Calu3 (cell line): ENCODE measurements around the gene TRIM39. TPM values are rescaled to one million over a fixed set of nuclear protein-coding genes. Genes with fewer than 3 reads are reported as not detected.

Source experiments
- BruUV-seq: library from RNA; stranded (reverse); fragments of 400-500 nt; replicated peaks from 2 replicates; lab custom pipeline; 2021; lab: Mats Ljungman, UMichigan
- CTCF ChIA-PET: fragments of 300-600 bp; sonication (Branson Sonifier 250); formaldehyde crosslinking; loops from one replicate; lab custom pipeline; 2022; ENCODE audit warnings: antibody characterized with exemption; lab: Charles Lee
- DNase-seq: peaks from one replicate; pipeline ENCODE4 v3.0.0; 2022
- H3K27ac Mint-ChIP-seq: one replicate; pipeline ENCODE4 v1.8.0; 2022; ENCODE audit warnings: mixed read lengths; ENCODE audit not compliant: unreplicated experiment
- H3K27me3 Mint-ChIP-seq: one replicate; pipeline ENCODE4 v1.8.0; 2022; ENCODE audit warnings: mixed read lengths; ENCODE audit not compliant: unreplicated experiment
- H3K36me3 Mint-ChIP-seq: one replicate; pipeline ENCODE4 v1.8.0; 2022; ENCODE audit warnings: mild to moderate bottlenecking, moderate library complexity, mixed read lengths; ENCODE audit not compliant: insufficient read depth, unreplicated experiment
- H3K4me1 Mint-ChIP-seq: one replicate; pipeline ENCODE4 v1.8.0; 2022; ENCODE audit warnings: mild to moderate bottlenecking, low read depth, mixed read lengths; ENCODE audit not compliant: unreplicated experiment
- H3K4me3 Mint-ChIP-seq: one replicate; pipeline ENCODE4 v1.8.0; 2022; ENCODE audit warnings: mild to moderate bottlenecking, low read depth, moderate library complexity, mixed read lengths; ENCODE audit not compliant: unreplicated experiment
- H3K9me3 Mint-ChIP-seq: one replicate; pipeline ENCODE4 v1.8.0; 2022; ENCODE audit warnings: low read depth, mixed read lengths; ENCODE audit not compliant: unreplicated experiment
- CTCF ChIP-seq: fragments of 200-600 bp; IDR thresholded peaks from one replicate; pipeline ENCODE4 v1.8.0; 2022; ENCODE audit warnings: antibody characterized with exemption; ENCODE audit not compliant: unreplicated experiment
- intact Hi-C: fragments of 100-400 bp; cut with micrococcal nuclease; formaldehyde crosslinking; loops from one replicate; pipeline ENCODE4 v1.10.0; 2022; ENCODE audit not compliant: unreplicated experiment
- total RNA-seq: library from RNA; stranded (reverse); gene quantifications from 2 replicates; pipeline ENCODE4 v1.2.3, GENCODE V29; 2022

The TRIM39 gene
- total RNA-seq, 1 experiment from 2014 or later = 22.0 TPM

- H3K4me3 Mint-ChIP-seq = peak within 1 kb of the TSS; percentile 73
- peaks cover 14% of the 10 kb centered on the region for H3K4me1 Mint-ChIP-seq
- no TSS peak for BruUV-seq
- peaks cover 24% of the 10 kb centered on the region for H3K36me3 Mint-ChIP-seq
- H3K9me3 Mint-ChIP-seq = no peaks in the 10 kb centered on the region
- intact Hi-C loops = no loop called here
- H3K27me3 Mint-ChIP-seq = no peaks in the 10 kb centered on the region
- peak within 1 kb of the TSS; percentile 50 for H3K27ac Mint-ChIP-seq
- CTCF ChIA-PET = no interaction called here
- TF ChIP-seq CTCF = no peak
- peak; percentile 95 for DNase-seq
These were observed 18.3 kb downstream of the TRIM39 start, which contains the start of gene RPP21 for GRCh38 chr6:30344868-30345671. RPP21 (plus strand) TSS chr6:30345156; CDS start chr6:30345172, 16 bp downstream.

- Mint-ChIP-seq H3K27ac (peak overlapping the region; percentile 50), H3K27me3 (no peaks in the 10 kb centered on the region), H3K4me1 (peaks cover 14% of the 10 kb centered on the region), H3K9me3 (no peaks in the 10 kb centered on the region), H3K4me3 (peak overlapping the region; percentile 73), H3K36me3 (peaks cover 24% of the 10 kb centered on the region)
- no peak for DNase-seq
- TSS peak; percentile 85 for BruUV-seq
- intact Hi-C loops = no loop called here
- CTCF ChIA-PET = no interaction called here
- no peak for TF ChIP-seq CTCF
These were observed 19.1 kb downstream of the TRIM39 start for GRCh38 chr6:30345852-30346251.

GRCh38 chr6:30348957-30349356 lies 22.2 kb downstream of the TRIM39 start:
- no peaks in the 10 kb centered on the region for H3K27me3 Mint-ChIP-seq
- no peak for DNase-seq
- H3K4me3 Mint-ChIP-seq = no peak overlapping the region
- CTCF ChIA-PET = no interaction called here
- BruUV-seq = no TSS peak
- intact Hi-C loops = no loop called here
- peaks cover 14% of the 10 kb centered on the region for H3K4me1 Mint-ChIP-seq
- no peak for TF ChIP-seq CTCF
- no peaks in the 10 kb centered on the region for H3K9me3 Mint-ChIP-seq
- peaks cover 24% of the 10 kb centered on the region for H3K36me3 Mint-ChIP-seq
- no peak overlapping the region for H3K27ac Mint-ChIP-seq

DNA sequence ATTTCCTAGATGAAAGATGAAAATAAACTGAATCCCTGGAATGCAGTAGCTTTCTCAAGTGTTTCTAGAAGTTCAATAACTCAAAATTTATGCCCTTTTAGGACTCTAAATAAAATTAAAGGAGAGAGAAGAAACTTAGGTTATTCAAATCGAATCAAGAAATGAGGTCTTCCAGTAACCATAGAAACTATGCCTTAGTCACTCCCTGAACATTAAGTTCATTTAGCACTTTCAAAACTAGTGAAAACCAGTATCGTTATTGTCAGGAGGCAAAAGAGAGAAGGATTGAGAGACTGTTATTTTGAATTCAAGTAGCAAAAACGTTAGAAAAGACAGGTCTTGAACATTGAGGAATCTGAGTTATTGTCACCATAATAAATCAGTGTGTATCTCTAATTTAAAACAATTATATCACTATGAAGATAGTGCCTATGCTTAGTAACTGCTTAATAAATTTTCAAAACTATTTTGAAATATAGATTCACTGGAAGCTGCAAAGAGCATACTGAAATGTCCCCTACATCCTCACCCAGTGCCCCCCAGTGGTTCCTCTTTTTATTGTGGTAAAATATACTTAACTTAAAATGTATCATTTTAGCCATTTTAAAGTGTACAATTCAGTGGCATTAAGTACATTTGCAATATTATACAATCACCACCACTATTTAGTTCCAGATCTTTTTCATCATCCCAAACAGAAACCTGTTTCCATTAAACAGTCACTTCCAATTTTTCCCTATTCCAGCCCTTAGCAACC lies 22.9 kb downstream of the TRIM39 start:
- no peak overlapping the region for H3K4me3 Mint-ChIP-seq
- H3K27me3 Mint-ChIP-seq = no peaks in the 10 kb centered on the region
- H3K4me1 Mint-ChIP-seq = peaks cover 14% of the 10 kb centered on the region
- no peak for DNase-seq
- TF ChIP-seq CTCF = no peak
- BruUV-seq = no TSS peak
- intact Hi-C loops = no loop called here
- H3K27ac Mint-ChIP-seq = no peak overlapping the region
- CTCF ChIA-PET = no interaction called here
- H3K9me3 Mint-ChIP-seq = no peaks in the 10 kb centered on the region
- peaks cover 17% of the 10 kb centered on the region for H3K36me3 Mint-ChIP-seq
